NCI-H446 treated with DMSO at 0.1 percent for 48 hours (cell line): ENCODE data around the gene AREL1.

Source experiments
- DNase-seq: peaks from one replicate; lab custom pipeline; 2025; lab: John Stamatoyannopoulos, UW

The AREL1 gene

GRCh38 chr14:74611650-74612349 is 101.1 kb downstream of the AREL1 start, which contains the start of gene LTBP2:
Gene LTBP2, minus strand, starts transcription at chr14:74612237. Its CDS starts 293 bp downstream, at chr14:74611944.
- DNase-seq, result no peak
